ENCODE data around the gene FGF9. TPM values are rescaled to one million over a fixed set of nuclear protein-coding genes. Genes with fewer than 3 reads are reported as not detected.

FGF9 gene
- total RNA-seq, 1 donor from 2014 or later: 0.79 TPM

DNA sequence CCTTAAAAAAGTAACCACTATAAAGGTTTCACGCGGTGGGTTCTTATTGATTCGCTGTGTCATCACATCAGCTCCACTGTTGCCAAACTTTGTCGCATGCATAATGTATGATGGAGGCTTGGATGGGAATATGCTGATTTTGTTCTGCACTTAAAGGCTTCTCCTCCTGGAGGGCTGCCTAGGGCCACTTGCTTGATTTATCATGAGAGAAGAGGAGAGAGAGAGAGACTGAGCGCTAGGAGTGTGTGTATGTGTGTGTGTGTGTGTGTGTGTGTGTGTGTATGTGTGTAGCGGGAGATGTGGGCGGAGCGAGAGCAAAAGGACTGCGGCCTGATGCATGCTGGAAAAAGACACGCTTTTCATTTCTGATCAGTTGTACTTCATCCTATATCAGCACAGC, 30.6 kb downstream of the FGF9 start:
- DNase-seq (ENCODE audit: low read depth) (no peak), FAIRE-seq (no peak)
- no peak overlapping the region for H3K4me3 ChIP-seq (ENCODE audit: low read depth, low read length)
- no peaks in the 10 kb centered on the region for H3K27me3 ChIP-seq (ENCODE audit: control insufficient read depth, insufficient read depth, low read length)
- no peaks in the 10 kb centered on the region for H3K36me3 ChIP-seq (ENCODE audit: control insufficient read depth, insufficient read depth, low read length)
- TF ChIP-seq CTCF (IDR thresholded peaks at IDR 0.05; ENCODE audit: insufficient read depth, low read length, severe bottlenecking): no peak

DNA sequence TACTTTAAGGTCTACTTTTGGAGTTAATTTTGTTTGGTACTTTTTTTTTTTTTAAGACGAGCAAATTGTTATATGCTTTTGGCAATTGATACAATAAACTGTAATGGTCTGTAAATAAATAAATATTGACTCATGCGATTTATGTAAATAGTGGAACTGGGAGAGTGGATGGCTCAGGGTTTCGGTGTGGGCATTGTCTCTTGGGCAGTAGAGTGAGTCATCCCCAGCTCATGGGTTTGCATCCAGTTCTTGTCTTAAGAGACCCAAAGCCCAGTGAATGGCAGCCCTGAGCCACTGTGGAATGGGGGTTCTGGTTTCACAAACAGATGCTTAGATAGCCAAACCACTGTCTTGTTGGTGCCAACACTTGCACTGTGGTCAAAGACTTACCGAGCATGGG, 33.0 kb downstream of the FGF9 start:
- no peaks in the 10 kb centered on the region for H3K27me3 ChIP-seq (ENCODE audit: control insufficient read depth, insufficient read depth, low read length)
- no peak for TF ChIP-seq CTCF (IDR thresholded peaks at IDR 0.05; ENCODE audit: insufficient read depth, low read length, severe bottlenecking)
- FAIRE-seq (peak; percentile 23), DNase-seq (ENCODE audit: low read depth) (peak; percentile 90)
- no peak overlapping the region for H3K4me3 ChIP-seq (ENCODE audit: low read depth, low read length)
- H3K36me3 ChIP-seq (ENCODE audit: control insufficient read depth, insufficient read depth, low read length): no peaks in the 10 kb centered on the region

GRCh38 chr13:21707586-21707985, 36.7 kb downstream of the FGF9 start:
- TF ChIP-seq CTCF (IDR thresholded peaks at IDR 0.05; ENCODE audit: insufficient read depth, low read length, severe bottlenecking): no peak
- H3K4me3 ChIP-seq (ENCODE audit: low read depth, low read length): no peak overlapping the region
- no peak for FAIRE-seq
- H3K36me3 ChIP-seq (ENCODE audit: control insufficient read depth, insufficient read depth, low read length): no peaks in the 10 kb centered on the region
- DNase-seq (ENCODE audit: low read depth): no peak
- no peaks in the 10 kb centered on the region for H3K27me3 ChIP-seq (ENCODE audit: control insufficient read depth, insufficient read depth, low read length)

DNA sequence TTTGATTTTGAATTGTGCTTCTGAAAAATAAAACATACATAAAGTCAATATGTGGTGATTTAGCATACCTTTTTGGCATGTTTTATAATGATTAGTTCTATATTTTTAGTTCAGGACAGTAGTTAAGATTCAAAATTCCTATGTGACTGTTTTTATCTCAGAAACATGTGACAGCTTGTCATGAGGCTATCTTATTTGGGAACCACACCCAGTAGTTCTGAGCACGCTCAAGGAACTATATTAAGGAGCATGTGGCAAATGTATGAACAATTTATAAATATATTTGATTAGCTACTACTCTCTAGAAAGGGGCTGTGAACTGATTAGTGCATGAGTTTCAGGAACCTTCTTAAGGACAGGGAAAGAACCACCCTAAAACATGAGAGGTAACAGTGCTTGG, 38.8 kb downstream of the FGF9 start:
- TF ChIP-seq CTCF (IDR thresholded peaks at IDR 0.05; ENCODE audit: insufficient read depth, low read length, severe bottlenecking): no peak
- FAIRE-seq: no peak
- no peaks in the 10 kb centered on the region for H3K36me3 ChIP-seq (ENCODE audit: control insufficient read depth, insufficient read depth, low read length)
- peak; percentile 51 for DNase-seq (ENCODE audit: low read depth)
- H3K27me3 ChIP-seq (ENCODE audit: control insufficient read depth, insufficient read depth, low read length): no peaks in the 10 kb centered on the region
- H3K4me3 ChIP-seq (ENCODE audit: low read depth, low read length): no peak overlapping the region

DNA sequence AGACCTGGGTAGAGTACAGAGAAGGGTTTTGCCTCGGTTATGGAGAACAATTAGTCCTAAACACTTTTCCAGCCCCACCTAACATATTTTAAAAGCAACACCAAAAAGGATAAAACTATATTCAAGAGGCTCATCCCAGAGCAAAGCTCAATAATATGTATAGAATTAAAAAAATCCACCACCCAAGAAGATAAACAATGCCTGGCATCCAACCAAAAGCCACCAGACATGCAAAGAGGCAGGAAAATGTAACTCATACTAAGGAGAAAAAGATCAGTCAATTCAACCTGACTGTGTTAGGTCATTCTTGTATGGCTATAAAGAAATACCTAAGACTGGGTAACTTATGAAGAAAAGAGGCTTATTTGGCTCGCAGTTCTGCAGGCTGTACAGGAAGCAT, 39.3 kb downstream of the FGF9 start:
- TF ChIP-seq CTCF (IDR thresholded peaks at IDR 0.05; ENCODE audit: insufficient read depth, low read length, severe bottlenecking): no peak
- FAIRE-seq (no peak), DNase-seq (ENCODE audit: low read depth) (no peak)
- no peak overlapping the region for H3K4me3 ChIP-seq (ENCODE audit: low read depth, low read length)
- H3K27me3 ChIP-seq (ENCODE audit: control insufficient read depth, insufficient read depth, low read length): no peaks in the 10 kb centered on the region
- H3K36me3 ChIP-seq (ENCODE audit: control insufficient read depth, insufficient read depth, low read length): no peaks in the 10 kb centered on the region

- peak; percentile 64 for DNase-seq (ENCODE audit: low read depth)
- Histone ChIP-seq H3K36me3 (ENCODE audit: control insufficient read depth, insufficient read depth, low read length) (no peaks in the 10 kb centered on the region), H3K27me3 (ENCODE audit: control insufficient read depth, insufficient read depth, low read length) (no peaks in the 10 kb centered on the region), H3K4me3 (ENCODE audit: low read depth, low read length) (no peak overlapping the region)
- no peak for TF ChIP-seq CTCF (IDR thresholded peaks at IDR 0.05; ENCODE audit: insufficient read depth, low read length, severe bottlenecking)
- no peak for FAIRE-seq
These were observed 46.9 kb downstream of the FGF9 start for GRCh38 chr13:21717817-21718216.

Measured in bronchial epithelial cell (primary cell).